KOPT-K1 (cell line): Measurements from ENCODE around the gene PCAT7.
"Not testable (repeated sequence)": the region's sequence is repeated elsewhere in the genome, so short reads cannot be mapped to it uniquely, and the experiment has no call there.

Source experiments
- H3K27ac ChIP-seq: fragments of 200-600 bp; sonication (generic); 2 replicates; pipeline ENCODE4 v1.5.1; 2016; ENCODE audit warnings: antibody characterized with exemption, mild to moderate bottlenecking, low read depth, low read length; ENCODE audit not compliant: poor library complexity, severe bottlenecking
- H3K36me3 ChIP-seq: fragments of 200-600 bp; sonication (generic); 2 replicates; pipeline ENCODE4 v1.5.1; 2017; ENCODE audit warnings: antibody characterized with exemption, mild to moderate bottlenecking, low read length, moderate library complexity; ENCODE audit not compliant: insufficient read depth
- H3K9me3 ChIP-seq: fragments of 200-600 bp; sonication (generic); 2 replicates; pipeline ENCODE4 v1.5.1; 2017; ENCODE audit warnings: antibody characterized with exemption, low read length, mild to moderate bottlenecking; ENCODE audit not compliant: insufficient read depth, poor library complexity, severe bottlenecking

The PCAT7 gene

GRCh38 chr9:94544335-94544734 is 10.5 kb upstream of the PCAT7 start:
- not testable (repeated sequence) for H3K9me3 ChIP-seq, H3K27ac ChIP-seq, H3K36me3 ChIP-seq

- H3K27ac ChIP-seq, result no peak overlapping the region
These were observed 8.9 kb upstream of the PCAT7 start for GRCh38 chr9:94545940-94546339.

GRCh38 chr9:94553029-94553938 is 1.6 kb upstream of the PCAT7 start:
- H3K36me3 ChIP-seq, result no peaks in the 10 kb centered on the region
- no peaks in the 10 kb centered on the region for H3K9me3 ChIP-seq
- H3K27ac ChIP-seq, result no peak overlapping the region

More at GRCh38 chr9:94545940-94546339, 8.9 kb upstream of the PCAT7 start:
- Histone ChIP-seq H3K9me3 (no peaks in the 10 kb centered on the region), H3K36me3 (no peaks in the 10 kb centered on the region)

- Histone ChIP-seq H3K9me3 (no peaks in the 10 kb centered on the region), H3K36me3 (no peaks in the 10 kb centered on the region), H3K27ac (no peak overlapping the region)
These were observed 825 bp upstream of the PCAT7 start for GRCh38 chr9:94554078-94554438.

GRCh38 chr9:94557376-94557775 is 2.5 kb downstream of the PCAT7 start:
- no peaks in the 10 kb centered on the region for H3K36me3 ChIP-seq
- H3K27ac ChIP-seq, result no peak overlapping the region
- H3K9me3 ChIP-seq, result no peaks in the 10 kb centered on the region

- Histone ChIP-seq H3K27ac (no peak overlapping the region), H3K36me3 (no peaks in the 10 kb centered on the region), H3K9me3 (no peaks in the 10 kb centered on the region)
These were observed 5.4 kb downstream of the PCAT7 start for GRCh38 chr9:94560237-94560636.

- no peak overlapping the region for H3K27ac ChIP-seq
- H3K9me3 ChIP-seq, result no peaks in the 10 kb centered on the region
- no peaks in the 10 kb centered on the region for H3K36me3 ChIP-seq
These were observed 8.7 kb downstream of the PCAT7 start for GRCh38 chr9:94563548-94563947.

GRCh38 chr9:94564279-94564678 is 9.4 kb downstream of the PCAT7 start:
- not testable (repeated sequence) for H3K27ac ChIP-seq, H3K36me3 ChIP-seq, H3K9me3 ChIP-seq

- no peaks in the 10 kb centered on the region for H3K9me3 ChIP-seq
- no peak overlapping the region for H3K27ac ChIP-seq
- H3K36me3 ChIP-seq, result no peaks in the 10 kb centered on the region
These were observed 11.7 kb downstream of the PCAT7 start for GRCh38 chr9:94566550-94566949.

GRCh38 chr9:94567271-94567670 is 12.4 kb downstream of the PCAT7 start:
- no peaks in the 10 kb centered on the region for H3K9me3 ChIP-seq
- H3K27ac ChIP-seq, result no peak overlapping the region
- H3K36me3 ChIP-seq, result no peaks in the 10 kb centered on the region

GRCh38 chr9:94568250-94568889 is 13.5 kb downstream of the PCAT7 start:
- Histone ChIP-seq H3K27ac (no peak overlapping the region), H3K9me3 (no peaks in the 10 kb centered on the region)

GRCh38 chr9:94568972-94569712 is 14.3 kb downstream of the PCAT7 start:
- no peak overlapping the region for H3K27ac ChIP-seq
- no peaks in the 10 kb centered on the region for H3K9me3 ChIP-seq
- no peaks in the 10 kb centered on the region for H3K36me3 ChIP-seq

More at GRCh38 chr9:94568250-94568889, 13.5 kb downstream of the PCAT7 start:
- H3K36me3 ChIP-seq, result no peaks in the 10 kb centered on the region

- H3K9me3 ChIP-seq, result no peaks in the 10 kb centered on the region
- no peak overlapping the region for H3K27ac ChIP-seq
- H3K36me3 ChIP-seq, result no peaks in the 10 kb centered on the region
These were observed 21.2 kb downstream of the PCAT7 start for GRCh38 chr9:94576131-94576530.

- no peak overlapping the region for H3K27ac ChIP-seq
- no peaks in the 10 kb centered on the region for H3K36me3 ChIP-seq
These were observed 22.2 kb downstream of the PCAT7 start for GRCh38 chr9:94577036-94577435.

GRCh38 chr9:94577571-94577970 is 22.7 kb downstream of the PCAT7 start:
- no peak overlapping the region for H3K27ac ChIP-seq
- H3K36me3 ChIP-seq, result no peaks in the 10 kb centered on the region
- H3K9me3 ChIP-seq, result no peaks in the 10 kb centered on the region

More at GRCh38 chr9:94577036-94577435, 22.2 kb downstream of the PCAT7 start:
- H3K9me3 ChIP-seq, result no peaks in the 10 kb centered on the region
